H9 (cell line): ENCODE results near the gene CHPF. TPM values are rescaled to one million over a fixed set of nuclear protein-coding genes. Genes with fewer than 3 reads are reported as not detected.

Source experiments
- DNase-seq: peaks from one replicate; pipeline ENCODE4 v3.0.0-alpha.2; 2017
- H2AFZ ChIP-seq: one replicate; pipeline ENCODE4 v1.6.1; 2013; ENCODE audit warnings: mild to moderate bottlenecking, low read length, control low read depth, moderate library complexity
- H2AK5ac ChIP-seq: 2 replicates; pipeline ENCODE4 v1.6.1; 2013; ENCODE audit warnings: low read length, control low read depth, mixed read lengths; ENCODE audit not compliant: insufficient read length
- H2BK120ac ChIP-seq: one replicate; pipeline ENCODE4 v1.6.1; 2013; ENCODE audit warnings: low read depth, mild to moderate bottlenecking, low read length, control low read depth, inconsistent platforms; ENCODE audit not compliant: poor library complexity, severe bottlenecking
- H2BK12ac ChIP-seq: 2 replicates; pipeline ENCODE4 v1.6.1; 2013; ENCODE audit warnings: low read length, control low read depth, mixed read lengths, low read depth; ENCODE audit not compliant: insufficient read length
- H2BK15ac ChIP-seq: 2 replicates; pipeline ENCODE4 v1.6.1; 2013; ENCODE audit warnings: low read depth, low read length, control low read depth
- H2BK20ac ChIP-seq: one replicate; pipeline ENCODE4 v1.6.1; 2013; ENCODE audit warnings: low read depth, mild to moderate bottlenecking, low read length, control low read depth, inconsistent platforms; ENCODE audit not compliant: poor library complexity, severe bottlenecking
- H2BK5ac ChIP-seq: 2 replicates; pipeline ENCODE4 v1.6.1; 2013; ENCODE audit warnings: low read length, control low read depth, mixed read lengths; ENCODE audit not compliant: insufficient read length
- H3K14ac ChIP-seq: 2 replicates; pipeline ENCODE4 v1.6.1; 2013; ENCODE audit warnings: low read length, control low read depth; ENCODE audit not compliant: insufficient read depth
- H3K18ac ChIP-seq: 2 replicates; pipeline ENCODE4 v1.6.1; 2013; ENCODE audit warnings: low read depth, mild to moderate bottlenecking, mixed read lengths, low read length, control low read depth; ENCODE audit not compliant: insufficient read length
- H3K23ac ChIP-seq: 2 replicates; pipeline ENCODE4 v1.6.1; 2013; ENCODE audit warnings: low read length, control low read depth, mixed read lengths, low read depth; ENCODE audit not compliant: insufficient read length
- H3K23me2 ChIP-seq: 2 replicates; pipeline ENCODE4 v1.6.1; 2013; ENCODE audit warnings: low read depth, mild to moderate bottlenecking, mixed read lengths, low read length, control low read depth; ENCODE audit not compliant: insufficient read length, poor library complexity, severe bottlenecking
- H3K27ac ChIP-seq: 2 replicates; pipeline ENCODE4 v1.5.1; 2013; ENCODE audit warnings: low read length, control low read depth, mixed read lengths, low read depth; ENCODE audit not compliant: insufficient read length
- H3K27me3 ChIP-seq: 2 replicates; pipeline ENCODE4 v1.6.1; 2013; ENCODE audit warnings: low read length, control low read depth, inconsistent platforms; ENCODE audit not compliant: insufficient read depth
- H3K4ac ChIP-seq: 2 replicates; pipeline ENCODE4 v1.6.1; 2013; ENCODE audit warnings: low read depth, mild to moderate bottlenecking, control low read depth, inconsistent platforms, low read length, moderate library complexity
- H3K4me1 ChIP-seq: 2 replicates; pipeline ENCODE4 v1.6.1; 2013; ENCODE audit warnings: low read length, control low read depth, inconsistent platforms; ENCODE audit not compliant: insufficient read depth
- H3K4me2 ChIP-seq: 2 replicates; pipeline ENCODE4 v1.6.1; 2013; ENCODE audit warnings: low read length, control low read depth, mixed read lengths; ENCODE audit not compliant: insufficient read length, insufficient read depth
- H3K56ac ChIP-seq: 2 replicates; pipeline ENCODE4 v1.6.1; 2013; ENCODE audit warnings: low read depth, mild to moderate bottlenecking, mixed read lengths, low read length, control low read depth; ENCODE audit not compliant: insufficient read length
- H3K79me1 ChIP-seq: 2 replicates; pipeline ENCODE4 v1.6.1; 2013; ENCODE audit warnings: low read depth, mild to moderate bottlenecking, moderate library complexity, low read length, control low read depth, inconsistent platforms; ENCODE audit not compliant: insufficient read depth, poor library complexity, severe bottlenecking
- H3K79me2 ChIP-seq: 2 replicates; pipeline ENCODE4 v1.6.1; 2013; ENCODE audit warnings: low read length, control low read depth, inconsistent platforms; ENCODE audit not compliant: insufficient read depth
- H3K9ac ChIP-seq: 2 replicates; pipeline ENCODE4 v1.6.1; 2013; ENCODE audit warnings: low read length, control low read depth, mixed read lengths; ENCODE audit not compliant: insufficient read length; ENCODE audit errors: extremely low read depth
- H3K9me3 ChIP-seq: one replicate; pipeline ENCODE4 v1.6.1; 2013; ENCODE audit warnings: low read depth, low read length, inconsistent platforms; ENCODE audit not compliant: control insufficient read depth
- H3T11ph ChIP-seq: one replicate; pipeline ENCODE4 v1.6.1; 2013; ENCODE audit warnings: mild to moderate bottlenecking, low read length, control low read depth, inconsistent platforms
- H4K20me1 ChIP-seq: one replicate; pipeline ENCODE4 v1.6.1; 2013; ENCODE audit not compliant: control insufficient read depth, insufficient read length, insufficient read depth
- H4K5ac ChIP-seq: 2 replicates; pipeline ENCODE4 v1.6.1; 2013; ENCODE audit warnings: low read depth, mild to moderate bottlenecking, mixed read lengths, low read length, control low read depth; ENCODE audit not compliant: insufficient read length
- H4K8ac ChIP-seq: replicated peaks from 2 replicates; pipeline ENCODE4 v1.6.1; 2013; ENCODE audit warnings: low read length, control low read depth, mixed read lengths, low read depth; ENCODE audit not compliant: insufficient read length
- H4K91ac ChIP-seq: 2 replicates; pipeline ENCODE4 v1.6.1; 2013; ENCODE audit warnings: low read depth, mild to moderate bottlenecking, moderate library complexity, mixed read lengths, low read length, control low read depth; ENCODE audit not compliant: insufficient read length
- H3K27ac Mint-ChIP-seq, 3 experiments: 2 replicates in 2 of 3; 3 replicates in 1 of 3; pipeline ENCODE4 v1.8.0; 2020 to 2021; ENCODE audit warnings: mixed read lengths in 3 of 3, mild to moderate bottlenecking in 1 of 3, moderate library complexity in 1 of 3
- H3K27me3 Mint-ChIP-seq: 2 replicates; pipeline ENCODE4 v1.8.0; 2021; ENCODE audit warnings: low read depth, mild to moderate bottlenecking, moderate library complexity, mixed read lengths
- H3K36me3 Mint-ChIP-seq, 3 experiments: 2 replicates in 2 of 3; 3 replicates in 1 of 3; pipeline ENCODE4 v1.8.0; 2020 to 2021; ENCODE audit warnings: low read depth in 3 of 3, mixed read lengths in 3 of 3; ENCODE audit not compliant: insufficient read depth in 1 of 3
- H3K4me1 Mint-ChIP-seq, 2 experiments: 2 replicates each; pipeline ENCODE4 v1.8.0; 2020; ENCODE audit warnings: mixed read lengths in 2 of 2
- H3K4me3 Mint-ChIP-seq, 2 experiments: 2 replicates in 1 of 2; 3 replicates in 1 of 2; pipeline ENCODE4 v1.8.0; 2020 to 2021; ENCODE audit warnings: mild to moderate bottlenecking in 2 of 2, mixed read lengths in 2 of 2, moderate library complexity in 1 of 2
- H3K9me3 Mint-ChIP-seq, 2 experiments: 2 replicates in 1 of 2; 3 replicates in 1 of 2; pipeline ENCODE4 v1.8.0; 2020; ENCODE audit warnings: mild to moderate bottlenecking in 2 of 2, mixed read lengths in 2 of 2, moderate library complexity in 1 of 2
- WGBS: extraction: QIAGEN DNeasy Blood & Tissue Kit; methylation state at CpG from one replicate; pipeline ENCODE4 v1.1.7; 2013; ENCODE audit warnings: missing lambda C conversion rate, low lambda C conversion rate, mixed read lengths; ENCODE audit not compliant: insufficient read length; ENCODE audit errors: extremely low coverage; 5-methylcytosine and 5-hydroxymethylcytosine counted together
- total RNA-seq: library from RNA; stranded (reverse); gene quantifications from 2 replicates; pipeline ENCODE4 v1.2.1, GENCODE V29; 2021
- TF ChIP-seq, protein P1 (sequence below): fragments of 200-600 bp; sonication (generic); conservative IDR thresholded peaks from 3 replicates; pipeline ENCODE4 v1.8.0; 2021; ENCODE audit warnings: antibody characterized with exemption, mild to moderate bottlenecking

CHPF gene
- total RNA-seq, 1 experiment from 2014 or later = 46.5 TPM

GRCh38 chr2:219516888-219517287 lies 26.7 kb downstream of the CHPF start:
- H3K18ac ChIP-seq = no peak overlapping the region
- no peaks in the 10 kb centered on the region for H3K9me3 ChIP-seq
- WGBS = no CpG with 5 or more reads among the region's 7 CpGs
- H3K4me1 Mint-ChIP-seq = peaks cover 46 to 66% of the 10 kb centered on the region in 2 experiments
- no peak overlapping the region for H2BK120ac ChIP-seq
- no peak overlapping the region for H3K27ac ChIP-seq
- no peak overlapping the region for H2AFZ ChIP-seq
- H4K91ac ChIP-seq = no peak overlapping the region
- H3K27ac Mint-ChIP-seq = no peak overlapping the region
- H3K27me3 Mint-ChIP-seq = peaks cover 74% of the 10 kb centered on the region
- DNase-seq = no peak
- TF ChIP-seq, protein P1, sequence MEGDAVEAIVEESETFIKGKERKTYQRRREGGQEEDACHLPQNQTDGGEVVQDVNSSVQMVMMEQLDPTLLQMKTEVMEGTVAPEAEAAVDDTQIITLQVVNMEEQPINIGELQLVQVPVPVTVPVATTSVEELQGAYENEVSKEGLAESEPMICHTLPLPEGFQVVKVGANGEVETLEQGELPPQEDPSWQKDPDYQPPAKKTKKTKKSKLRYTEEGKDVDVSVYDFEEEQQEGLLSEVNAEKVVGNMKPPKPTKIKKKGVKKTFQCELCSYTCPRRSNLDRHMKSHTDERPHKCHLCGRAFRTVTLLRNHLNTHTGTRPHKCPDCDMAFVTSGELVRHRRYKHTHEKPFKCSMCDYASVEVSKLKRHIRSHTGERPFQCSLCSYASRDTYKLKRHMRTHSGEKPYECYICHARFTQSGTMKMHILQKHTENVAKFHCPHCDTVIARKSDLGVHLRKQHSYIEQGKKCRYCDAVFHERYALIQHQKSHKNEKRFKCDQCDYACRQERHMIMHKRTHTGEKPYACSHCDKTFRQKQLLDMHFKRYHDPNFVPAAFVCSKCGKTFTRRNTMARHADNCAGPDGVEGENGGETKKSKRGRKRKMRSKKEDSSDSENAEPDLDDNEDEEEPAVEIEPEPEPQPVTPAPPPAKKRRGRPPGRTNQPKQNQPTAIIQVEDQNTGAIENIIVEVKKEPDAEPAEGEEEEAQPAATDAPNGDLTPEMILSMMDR = no peak
- no peaks in the 10 kb centered on the region for H3K79me1 ChIP-seq
- no peak overlapping the region for H3K4me3 Mint-ChIP-seq
- H3K23me2 ChIP-seq = no peaks in the 10 kb centered on the region
- no peak overlapping the region for H2BK5ac ChIP-seq
- H3K56ac ChIP-seq = no peak overlapping the region
- H3K79me2 ChIP-seq = no peaks in the 10 kb centered on the region
- H3K4ac ChIP-seq = no peak overlapping the region
- no peak overlapping the region for H4K8ac ChIP-seq
- no peak overlapping the region for H2BK15ac ChIP-seq
- H2BK12ac ChIP-seq = no peak overlapping the region
- peaks cover 3% of the 10 kb centered on the region for H4K20me1 ChIP-seq
- no peaks in the 10 kb centered on the region; a peak in 1 of 7 replicates for H3K36me3 Mint-ChIP-seq
- H3K27me3 ChIP-seq = peaks cover 19% of the 10 kb centered on the region; the same call in 1 of the 2 replicates
- no peak overlapping the region for H3T11ph ChIP-seq
- H4K5ac ChIP-seq = no peak overlapping the region
- no peak overlapping the region for H2BK20ac ChIP-seq
- H3K9me3 Mint-ChIP-seq = no peaks in the 10 kb centered on the region; a peak in 2 of 5 replicates
- H3K4me2 ChIP-seq = no peak overlapping the region
- no peak overlapping the region for H3K9ac ChIP-seq
- peaks cover 9% of the 10 kb centered on the region; the same call in 1 of the 2 replicates for H3K4me1 ChIP-seq
- H3K23ac ChIP-seq = no peak overlapping the region
- no peak overlapping the region; the same call in 1 of the 2 replicates for H3K14ac ChIP-seq
- H2AK5ac ChIP-seq = no peak overlapping the region
